Activated naive CD8-positive, alpha-beta T cell treated with anti-CD3 and anti-CD28 coated beads for 36 hours (primary cell): ENCODE measurements around the gene SLC66A2. TPM values are rescaled to one million over a fixed set of nuclear protein-coding genes. Genes with fewer than 3 reads are reported as not detected.
"Not testable (repeated sequence)": the region's sequence is repeated elsewhere in the genome, so short reads cannot be mapped to it uniquely, and the experiment has no call there.

Experiments used
- DNase-seq: peaks from one replicate; pipeline ENCODE4 v3.0.0; 2021
- H3K27ac Mint-ChIP-seq: one replicate; pipeline ENCODE4 v1.8.0; 2022; ENCODE audit warnings: mild to moderate bottlenecking, moderate library complexity, mixed read lengths
- H3K27me3 Mint-ChIP-seq: one replicate; pipeline ENCODE4 v1.8.0; 2022; ENCODE audit warnings: mild to moderate bottlenecking, mixed read lengths
- H3K36me3 Mint-ChIP-seq: one replicate; pipeline ENCODE4 v1.8.0; 2021; ENCODE audit warnings: mild to moderate bottlenecking, mixed read lengths
- H3K4me1 Mint-ChIP-seq: one replicate; pipeline ENCODE4 v1.8.0; 2021; ENCODE audit warnings: mixed read lengths
- H3K4me3 Mint-ChIP-seq: one replicate; pipeline ENCODE4 v1.8.0; 2022; ENCODE audit warnings: mild to moderate bottlenecking, moderate library complexity, mixed read lengths
- H3K9me3 Mint-ChIP-seq: one replicate; pipeline ENCODE4 v1.8.0; 2022; ENCODE audit warnings: mixed read lengths
- total RNA-seq, 2 experiments: library from RNA; stranded (reverse); gene quantifications; one replicate each; pipeline ENCODE4 v1.2.3, GENCODE V29; 2021

SLC66A2 gene
- total RNA-seq, 2 experiments from 2014 or later = 30.0 to 30.2 TPM

GRCh38 chr18:79884294-79884962 is 67.0 kb downstream of the SLC66A2 start:
- Mint-ChIP-seq H3K36me3 (peaks cover 2% of the 10 kb centered on the region), H3K9me3 (peaks cover 9% of the 10 kb centered on the region)
- DNase-seq = no peak

GRCh38 chr18:79883461-79884293 is 67.8 kb downstream of the SLC66A2 start:
- no peaks in the 10 kb centered on the region for H3K4me1 Mint-ChIP-seq
- H3K27me3 Mint-ChIP-seq = no peaks in the 10 kb centered on the region
- peaks cover 2% of the 10 kb centered on the region for H3K9me3 Mint-ChIP-seq
- H3K27ac Mint-ChIP-seq = no peak overlapping the region
- no peak overlapping the region for H3K4me3 Mint-ChIP-seq
- no peaks in the 10 kb centered on the region for H3K36me3 Mint-ChIP-seq
- no peak for DNase-seq

More at GRCh38 chr18:79884294-79884962, 67.0 kb downstream of the SLC66A2 start:
- Mint-ChIP-seq H3K27me3 (no peaks in the 10 kb centered on the region), H3K4me1 (no peaks in the 10 kb centered on the region), H3K27ac (no peak overlapping the region), H3K4me3 (no peak overlapping the region)

DNA sequence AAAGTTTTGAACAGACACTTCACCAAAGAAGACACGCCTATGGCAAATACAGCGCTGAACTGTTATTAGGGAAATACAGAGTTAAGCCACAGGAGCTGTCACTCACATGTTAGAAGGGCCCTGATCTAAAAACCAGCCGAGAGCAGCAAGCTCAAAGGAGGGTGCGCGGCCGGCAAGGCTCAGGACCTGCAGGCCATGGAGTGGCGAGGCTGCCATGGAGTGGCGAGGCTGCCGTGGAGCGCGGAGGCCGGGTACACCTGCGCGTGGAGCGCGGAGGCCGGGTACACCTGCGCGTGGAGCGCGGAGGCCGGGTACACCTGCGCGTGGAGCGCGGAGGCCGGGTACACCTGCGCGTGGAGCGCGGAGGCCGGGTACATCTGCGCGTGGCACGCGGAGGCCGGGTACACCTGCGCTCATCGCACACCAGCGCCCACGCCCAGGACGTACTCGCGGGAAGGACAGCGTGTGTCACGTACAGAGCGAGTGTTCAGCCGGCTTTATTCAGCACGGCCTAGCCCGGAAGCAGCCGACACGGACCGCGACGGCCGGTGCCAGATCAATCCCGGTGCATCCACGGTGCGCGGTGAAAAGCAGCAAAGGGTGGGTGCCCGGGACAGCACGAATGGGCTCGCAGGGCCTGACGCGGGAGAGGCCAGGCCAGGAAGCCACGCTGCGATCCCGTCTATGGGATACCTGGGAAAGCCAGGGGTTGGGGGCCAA is 68.8 kb downstream of the SLC66A2 start:
- Mint-ChIP-seq H3K27me3 (no peaks in the 10 kb centered on the region), H3K27ac (no peak overlapping the region), H3K36me3 (no peaks in the 10 kb centered on the region), H3K9me3 (no peaks in the 10 kb centered on the region), H3K4me1 (no peaks in the 10 kb centered on the region), H3K4me3 (no peak overlapping the region)
- no peak for DNase-seq

- Mint-ChIP-seq H3K4me1 (no peaks in the 10 kb centered on the region), H3K27me3 (no peaks in the 10 kb centered on the region), H3K27ac (no peak overlapping the region), H3K9me3 (no peaks in the 10 kb centered on the region), H3K4me3 (no peak overlapping the region), H3K36me3 (no peaks in the 10 kb centered on the region)
- DNase-seq = no peak
These were observed 69.8 kb downstream of the SLC66A2 start for GRCh38 chr18:79881695-79882094.

DNA sequence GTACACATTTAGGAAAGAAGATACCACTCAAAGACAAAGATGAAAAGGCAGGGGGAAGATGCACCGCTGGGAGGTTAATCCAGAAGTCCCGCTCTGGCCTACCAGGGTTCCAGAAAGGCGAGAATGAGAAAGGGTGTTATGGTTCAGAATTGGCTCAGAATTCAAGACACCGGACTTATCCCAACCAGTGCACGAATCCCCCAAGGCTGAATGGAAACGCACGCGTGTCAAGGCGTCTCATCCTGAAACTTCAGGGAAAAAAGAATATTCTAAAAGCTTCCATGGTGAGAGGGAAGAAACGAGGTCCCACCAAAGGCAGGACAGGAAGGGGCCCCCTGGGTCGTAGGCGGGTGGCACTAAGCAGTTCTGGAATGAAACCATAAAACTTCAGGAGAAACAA is 71.9 kb downstream of the SLC66A2 start:
- Mint-ChIP-seq H3K27ac (no peak overlapping the region), H3K27me3 (no peaks in the 10 kb centered on the region), H3K4me3 (no peak overlapping the region), H3K9me3 (no peaks in the 10 kb centered on the region), H3K4me1 (no peaks in the 10 kb centered on the region), H3K36me3 (no peaks in the 10 kb centered on the region)
- DNase-seq = no peak

- Mint-ChIP-seq H3K36me3 (no peaks in the 10 kb centered on the region), H3K4me3 (no peak overlapping the region), H3K9me3 (no peaks in the 10 kb centered on the region), H3K27ac (no peak overlapping the region), H3K27me3 (no peaks in the 10 kb centered on the region), H3K4me1 (no peaks in the 10 kb centered on the region)
- DNase-seq = no peak
These were observed 72.6 kb downstream of the SLC66A2 start for GRCh38 chr18:79878741-79879378.

- not testable (repeated sequence) for DNase-seq, H3K9me3 Mint-ChIP-seq, H3K27ac Mint-ChIP-seq, H3K27me3 Mint-ChIP-seq, H3K4me1 Mint-ChIP-seq, H3K36me3 Mint-ChIP-seq, H3K4me3 Mint-ChIP-seq
These were observed 73.2 kb downstream of the SLC66A2 start for GRCh38 chr18:79878246-79878645.

- no peak overlapping the region for H3K4me3 Mint-ChIP-seq
- no peaks in the 10 kb centered on the region for H3K4me1 Mint-ChIP-seq
- H3K9me3 Mint-ChIP-seq = no peaks in the 10 kb centered on the region
- DNase-seq = no peak
- H3K27me3 Mint-ChIP-seq = no peaks in the 10 kb centered on the region
- no peaks in the 10 kb centered on the region for H3K36me3 Mint-ChIP-seq
- H3K27ac Mint-ChIP-seq = no peak overlapping the region
These were observed 74.0 kb downstream of the SLC66A2 start for GRCh38 chr18:79877163-79878091.

DNA sequence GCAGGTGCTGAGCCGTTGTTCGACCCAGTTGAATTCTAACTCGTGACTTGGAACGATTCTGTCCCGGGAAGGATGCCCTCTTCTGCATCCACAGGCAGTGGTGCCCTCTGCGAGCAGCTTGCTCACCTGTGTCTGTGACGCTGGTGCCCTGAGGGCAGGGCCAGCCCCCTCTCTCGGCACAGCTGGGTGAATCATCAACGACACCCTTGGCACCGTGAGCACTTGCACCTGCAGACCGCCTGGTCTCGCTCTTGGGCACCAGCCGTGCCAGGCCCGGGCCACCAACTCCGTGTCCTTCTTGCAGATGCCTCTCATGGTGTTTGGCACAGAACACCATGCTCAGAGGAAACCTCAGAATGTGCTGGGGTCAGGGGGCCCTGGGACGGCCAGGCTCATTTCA is 75.0 kb downstream of the SLC66A2 start:
- no peak for DNase-seq
- Mint-ChIP-seq H3K36me3 (no peaks in the 10 kb centered on the region), H3K27ac (no peak overlapping the region), H3K4me1 (no peaks in the 10 kb centered on the region), H3K27me3 (no peaks in the 10 kb centered on the region), H3K4me3 (no peak overlapping the region), H3K9me3 (no peaks in the 10 kb centered on the region)

DNA sequence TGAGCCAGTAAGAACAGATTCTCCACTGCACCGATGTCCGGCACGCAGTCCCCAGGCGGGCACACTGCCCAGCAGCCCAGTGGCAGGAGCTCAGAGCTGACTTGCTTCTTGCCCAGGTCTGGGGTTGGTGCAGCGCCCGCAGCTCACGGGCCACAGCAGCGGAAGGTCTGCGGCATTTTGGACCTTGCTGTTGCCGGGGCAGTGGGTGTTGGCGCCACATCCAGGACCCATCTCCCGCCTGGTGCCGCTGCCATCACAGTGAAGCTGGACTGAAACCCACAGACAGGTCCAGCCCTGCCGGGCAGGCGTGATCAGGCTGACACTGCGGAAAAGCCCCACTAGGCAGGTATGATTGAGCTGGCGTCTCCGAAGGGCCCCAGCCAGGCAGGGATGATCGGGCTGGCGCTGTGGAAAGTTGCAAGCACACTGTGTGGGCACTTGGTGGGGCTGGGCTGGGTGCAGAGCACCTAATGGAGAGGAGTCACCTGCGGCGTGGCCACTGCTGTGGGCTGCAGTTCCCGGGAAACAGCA is 75.5 kb downstream of the SLC66A2 start:
- Mint-ChIP-seq H3K9me3 (no peaks in the 10 kb centered on the region), H3K4me1 (no peaks in the 10 kb centered on the region), H3K36me3 (no peaks in the 10 kb centered on the region), H3K4me3 (no peak overlapping the region), H3K27me3 (no peaks in the 10 kb centered on the region), H3K27ac (no peak overlapping the region)
- no peak for DNase-seq

GRCh38 chr18:79875531-79875919 is 75.9 kb downstream of the SLC66A2 start:
- no peak overlapping the region for H3K27ac Mint-ChIP-seq
- no peak overlapping the region for H3K4me3 Mint-ChIP-seq

GRCh38 chr18:79874553-79875530 is 76.6 kb downstream of the SLC66A2 start:
- H3K4me3 Mint-ChIP-seq = no peak overlapping the region
- no peaks in the 10 kb centered on the region for H3K36me3 Mint-ChIP-seq
- no peak overlapping the region for H3K27ac Mint-ChIP-seq
- H3K9me3 Mint-ChIP-seq = no peaks in the 10 kb centered on the region
- no peaks in the 10 kb centered on the region for H3K4me1 Mint-ChIP-seq
- no peaks in the 10 kb centered on the region for H3K27me3 Mint-ChIP-seq
- no peak for DNase-seq

More at GRCh38 chr18:79875531-79875919, 75.9 kb downstream of the SLC66A2 start:
- H3K4me1 Mint-ChIP-seq = no peaks in the 10 kb centered on the region
- DNase-seq = no peak
- H3K36me3 Mint-ChIP-seq = no peaks in the 10 kb centered on the region
- no peaks in the 10 kb centered on the region for H3K27me3 Mint-ChIP-seq
- H3K9me3 Mint-ChIP-seq = no peaks in the 10 kb centered on the region

DNA sequence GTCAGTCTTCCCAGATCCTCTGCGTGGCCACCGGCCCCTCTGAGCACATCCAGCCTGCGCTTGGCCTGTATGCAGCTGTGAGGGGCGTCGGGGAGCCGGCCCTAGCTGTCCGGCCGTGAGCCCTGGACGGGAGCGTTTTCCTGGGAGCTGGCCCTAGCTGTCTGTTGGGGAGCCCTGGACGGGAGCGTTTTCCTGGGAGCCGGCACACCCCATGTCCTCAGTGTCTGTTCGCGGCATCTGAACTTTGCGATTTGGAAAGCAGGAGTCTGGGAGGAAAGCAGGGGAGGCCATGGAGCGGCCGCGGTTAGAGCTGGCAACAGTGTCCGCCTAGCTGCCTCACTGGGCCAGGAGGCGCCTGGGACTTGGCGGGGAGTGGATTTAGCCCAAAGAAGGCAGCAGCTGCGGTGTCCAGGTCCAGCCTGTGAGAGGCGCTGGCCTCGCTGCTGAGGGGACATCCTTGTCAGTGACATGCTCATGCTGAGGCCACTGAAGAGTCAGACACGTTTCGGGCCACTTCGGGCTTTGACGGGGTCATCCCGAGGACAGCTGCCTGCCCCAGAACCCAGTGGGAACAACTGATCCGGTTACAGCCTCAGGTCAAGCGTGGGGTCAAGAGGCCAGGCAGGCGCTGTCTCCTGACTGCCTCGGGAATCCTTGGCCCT is 77.9 kb downstream of the SLC66A2 start:
- Mint-ChIP-seq H3K4me3 (no peak overlapping the region), H3K27me3 (no peaks in the 10 kb centered on the region), H3K27ac (no peak overlapping the region), H3K4me1 (no peaks in the 10 kb centered on the region), H3K9me3 (no peaks in the 10 kb centered on the region), H3K36me3 (no peaks in the 10 kb centered on the region)
- DNase-seq = no peak
